K562 (cell line): ENCODE results near the gene SCIN. TPM values are rescaled to one million over a fixed set of nuclear protein-coding genes. Genes with fewer than 3 reads are reported as not detected.

Experiments used
- ATAC-seq: fragments of 200-7000 bp; cut with Tn5 transposase; 3 replicates; pipeline ENCODE4 v1.9.1; 2020; ENCODE audit warnings: moderate library complexity
- BruUV-seq: library from RNA; stranded (reverse); fragments of 400-500 nt; replicated peaks from 2 replicates; lab custom pipeline; 2021; lab: Mats Ljungman, UMichigan
- CTCF ChIA-PET: fragments of 300-600 bp; formaldehyde crosslinking; extraction: SDS; loops from one replicate; lab custom pipeline; 2021; ENCODE audit warnings: low intra/inter-chr PET ratio; lab: Yijun Ruan, JAX
- POLR2A ChIA-PET: fragments of 300-600, 350-650 bp; sonication (Branson Sonifier 250); formaldehyde crosslinking; extraction: SDS; loops from one replicate; lab custom pipeline; 2021; ENCODE audit warnings: antibody characterized with exemption, inconsistent platforms; lab: Yijun Ruan, JAX
- DNase-seq, 4 experiments: peaks; one replicate each; pipeline versions ENCODE4 v3.0.0 to v3.0.0-alpha.2; 2011 to 2018; ENCODE audit warnings: low spot score in 3 of 4, mixed read lengths in 3 of 4; ENCODE audit errors: extremely low read depth in 1 of 4
- FAIRE-seq: peaks from 2 replicates; lab custom pipeline; 2011; peaks lifted over from hg19 to GRCh38; lab: Jason Lieb, UNC
- H2AFZ ChIP-seq: 2 replicates; pipeline ENCODE4 v1.6.0; 2011; ENCODE audit warnings: low read depth, low read length, control low read depth, inconsistent platforms
- H3K27ac ChIP-seq: fragments of 200-600 bp; 3 replicates; pipeline ENCODE4 v1.8.0; 2011; ENCODE audit warnings: low read depth, mild to moderate bottlenecking, control low read depth, inconsistent platforms, low read length, moderate library complexity, mixed read lengths; ENCODE audit errors: extremely low read depth
- H3K27me3 ChIP-seq, 2 experiments: fragments of 300-600 bp in 1 of 2; 2 replicates in 1 of 2; 3 replicates in 1 of 2; pipeline versions ENCODE4 v1.6.0 to v1.8.0; 2011; ENCODE audit warnings: inconsistent platforms in 2 of 2, low read length in 2 of 2, mild to moderate bottlenecking in 1 of 2, mixed read lengths in 1 of 2, moderate library complexity in 1 of 2; ENCODE audit not compliant: control insufficient read depth in 2 of 2, insufficient read depth in 2 of 2
- H3K36me3 ChIP-seq: fragments of 300-600 bp; 3 replicates; pipeline ENCODE4 v1.8.0; 2011; ENCODE audit warnings: mild to moderate bottlenecking, low read length, inconsistent platforms; ENCODE audit not compliant: control insufficient read depth, insufficient read depth
- H3K4me1 ChIP-seq, 2 experiments: fragments of 200-600 bp in 1 of 2; replicated peaks in 1 of 2; 2 replicates in 1 of 2; 3 replicates in 1 of 2; pipeline versions ENCODE4 v1.5.1 to v1.8.0; 2011; ENCODE audit warnings: inconsistent platforms in 2 of 2, low read length in 2 of 2, mild to moderate bottlenecking in 1 of 2, mixed read lengths in 1 of 2, moderate library complexity in 1 of 2; ENCODE audit not compliant: control insufficient read depth in 2 of 2, insufficient read depth in 2 of 2
- H3K4me2 ChIP-seq: 2 replicates; pipeline ENCODE4 v1.6.1; 2011; ENCODE audit warnings: low read length, control low read depth, inconsistent platforms, mixed read lengths; ENCODE audit not compliant: insufficient read depth
- H3K4me3 ChIP-seq: fragments of 200-600 bp; sonication (generic), shearing (Covaris generic); 2 replicates; pipeline ENCODE4 v1.5.1; 2016; ENCODE audit warnings: control low read depth, inconsistent platforms
- H3K79me2 ChIP-seq: fragments of 200-600 bp; 3 replicates; pipeline ENCODE4 v1.8.0; 2011; ENCODE audit warnings: low read length, inconsistent platforms; ENCODE audit not compliant: control insufficient read depth, insufficient read depth
- H3K9ac ChIP-seq, 2 experiments: 2 replicates each; pipeline versions ENCODE4 v1.6.0 to v1.6.1; 2011; ENCODE audit warnings: low read depth in 2 of 2, low read length in 2 of 2, control low read depth in 1 of 2, inconsistent platforms in 1 of 2, mild to moderate bottlenecking in 1 of 2, mixed read lengths in 1 of 2; ENCODE audit not compliant: insufficient read depth in 1 of 2
- H3K9me1 ChIP-seq: one replicate; pipeline ENCODE4 v1.6.0; 2011; ENCODE audit warnings: inconsistent platforms, mild to moderate bottlenecking, low read length, moderate library complexity; ENCODE audit not compliant: control insufficient read depth, insufficient read depth
- H3K9me3 ChIP-seq: replicated peaks from 2 replicates; pipeline ENCODE4 v1.5.1; 2011; ENCODE audit warnings: low read depth, low read length, inconsistent platforms; ENCODE audit not compliant: control insufficient read depth, insufficient read depth
- H4K20me1 ChIP-seq: replicated peaks from 2 replicates; pipeline ENCODE4 v1.6.1; 2011; ENCODE audit warnings: low read length, inconsistent platforms, mixed read lengths; ENCODE audit not compliant: control insufficient read depth, insufficient read depth
- CC2D1A ChIP-seq: fragments of 450-650 bp; IDR thresholded peaks from 2 replicates; pipeline ENCODE4 v1.6.1; 2017; ENCODE audit warnings: mild to moderate bottlenecking
- CHD4 ChIP-seq: fragments of 200-600 bp; sonication (generic); IDR thresholded peaks from 3 replicates; pipeline ENCODE4 v1.6.1; 2012; ENCODE audit warnings: low read depth, mild to moderate bottlenecking, mixed read lengths, low read length, inconsistent platforms; ENCODE audit not compliant: insufficient read depth, insufficient replicate concordance, poor library complexity, severe bottlenecking
- FOS ChIP-seq: IDR thresholded peaks from 3 replicates; pipeline ENCODE4 v1.6.1; 2011; ENCODE audit not compliant: insufficient read length; ENCODE audit errors: extremely low read depth
- HNRNPLL ChIP-seq: fragments of 200-400 bp; formaldehyde crosslinking; IDR thresholded peaks from 2 replicates; pipeline ENCODE4 v1.6.1; 2017; ENCODE audit warnings: low read length, low read depth, mild to moderate bottlenecking; ENCODE audit not compliant: poor library complexity, severe bottlenecking
- MIER1 ChIP-seq: fragments of 450-650 bp; IDR thresholded peaks from 2 replicates; pipeline ENCODE4 v1.6.1; 2016; ENCODE audit warnings: antibody characterized with exemption, mild to moderate bottlenecking, low read depth
- MTF1 ChIP-seq: fragments of 250-450 bp; sonication (Bioruptor Pico); IDR thresholded peaks from 2 replicates; pipeline ENCODE4 v1.9.0; 2021; ENCODE audit warnings: moderate library complexity, mild to moderate bottlenecking, inconsistent platforms, borderline replicate concordance
- NEUROD1 ChIP-seq: fragments of 150-350 bp; IDR thresholded peaks from 2 replicates; pipeline ENCODE4 v1.6.1; 2014; ENCODE audit warnings: borderline replicate concordance, low read length, low read depth; ENCODE audit not compliant: partially characterized antibody
- NFIC ChIP-seq: fragments of 450-650 bp; IDR thresholded peaks from 2 replicates; pipeline ENCODE4 v1.6.1; 2017; ENCODE audit warnings: mild to moderate bottlenecking, inconsistent platforms
- TAL1 ChIP-seq: fragments of 450-650 bp; IDR thresholded peaks from 2 replicates; pipeline ENCODE4 v1.6.1; 2016; ENCODE audit warnings: mild to moderate bottlenecking
- WGBS: fragments of 100-300 bp; shearing (Covaris generic); methylation state at CpG from one replicate; pipeline ENCODE4 v1.1.6; 2016; ENCODE audit warnings: low coverage, mixed read lengths; ENCODE audit not compliant: insufficient coverage; ENCODE audit errors: missing lambda C conversion rate; 5-methylcytosine and 5-hydroxymethylcytosine counted together
- in situ Hi-C: fragments of 300-500 bp; cut with MboI; formaldehyde crosslinking; loops from 4 replicates; pipeline ENCODE4 v1.15.0; 2018; ENCODE audit warnings: inconsistent platforms, mixed read lengths
- intact Hi-C: fragments of 100-400 bp; cut with micrococcal nuclease; formaldehyde crosslinking; loops from 2 replicates; pipeline ENCODE4 v1.14.2; 2022
- polyA plus RNA-seq, 8 experiments: library from polyadenylated mRNA; depleted of rRNA in 4 of 8; stranded (reverse) in 5 of 8; unstranded in 3 of 8; fragments of >200 nt; fragmentation: Nextera tagmentation in 2 of 8; fragmentation: Illumina TruSeq in 1 of 8; extraction: Ambion mirVana in 2 of 8; extraction: Trizol in 1 of 8; gene quantifications; 2 replicates each; pipeline versions ENCODE4 v1.2.1 to v1.2.3, GENCODE V29; 2011 to 2014; ENCODE audit warnings: inconsistent platforms in 1 of 8, missing spikeins in 1 of 8
- total RNA-seq, 7 experiments: library from RNA; depleted of rRNA in 6 of 7; stranded (reverse); fragments of >200 nt in 6 of 7; fragmentation: Illumina TruSeq in 2 of 7; extraction: Trizol in 2 of 7; gene quantifications; 2 replicates each; pipeline versions ENCODE4 v1.2.1 to v1.2.3, GENCODE V29; 2011 to 2021; ENCODE audit warnings: low replicate concordance in 1 of 7

SCIN gene
- total and polyA plus RNA-seq, 9 of the 15 experiments (the other 6 are each of a cell fraction or from before 2014, with no cell fraction given), result 0.67 to 18.2 (median 10.6) TPM

DNA sequence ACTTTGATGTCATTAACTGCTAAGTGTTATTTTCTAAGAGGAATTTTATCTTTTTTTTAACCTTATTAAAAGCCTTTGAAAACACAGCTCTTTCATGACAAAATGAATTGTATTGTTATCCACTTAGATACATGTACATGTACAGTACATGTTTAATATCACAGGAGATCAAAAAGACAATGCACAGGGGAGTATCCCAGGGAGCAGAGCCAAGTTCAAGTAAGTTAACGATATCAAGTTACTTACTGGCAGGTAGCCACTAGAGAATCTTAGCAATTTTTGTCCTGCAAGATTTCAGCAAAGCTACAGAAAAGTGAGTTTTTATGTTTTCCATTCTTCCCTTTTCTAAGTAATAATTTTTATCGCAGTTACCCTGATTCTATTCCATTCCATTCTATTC is 83.0 kb downstream of the SCIN start:
- no peaks in the 10 kb centered on the region for H4K20me1 ChIP-seq
- peaks cover 2% of the 10 kb centered on the region; the same call in 1 of the 3 replicates for H3K36me3 ChIP-seq
- H3K27me3 ChIP-seq, result no peaks in the 10 kb centered on the region
- intact Hi-C loops, result no loop called here
- TF ChIP-seq FOS, result no peak
- peak; percentile 39 for TF ChIP-seq NFIC
- no peak overlapping the region for H3K4me2 ChIP-seq
- ChIA-PET POLR2A (interaction anchor here (0.6 to 1.1 kb wide), 3 partner anchors 9 to 363 kb away, joined by 3 read pairs; no protein-coding TSS in a partner anchor), CTCF (no interaction called here)
- ATAC-seq, result no peak
- no peak overlapping the region for H2AFZ ChIP-seq
- H3K4me1 ChIP-seq, result no peaks in the 10 kb centered on the region; a peak in 1 of 5 replicates
- in situ Hi-C loops, result no loop called here
- no TSS peak for BruUV-seq
- no peak for FAIRE-seq
- H3K9ac ChIP-seq, result no peak overlapping the region
- DNase-seq, result no peak
- no peaks in the 10 kb centered on the region for H3K9me1 ChIP-seq
- no peaks in the 10 kb centered on the region for H3K79me2 ChIP-seq
- WGBS, result 22% methylated on average over 2 of the region's 2 CpGs
- no peaks in the 10 kb centered on the region for H3K9me3 ChIP-seq
- H3K4me3 ChIP-seq, result no peak overlapping the region
- no peak overlapping the region for H3K27ac ChIP-seq

DNA sequence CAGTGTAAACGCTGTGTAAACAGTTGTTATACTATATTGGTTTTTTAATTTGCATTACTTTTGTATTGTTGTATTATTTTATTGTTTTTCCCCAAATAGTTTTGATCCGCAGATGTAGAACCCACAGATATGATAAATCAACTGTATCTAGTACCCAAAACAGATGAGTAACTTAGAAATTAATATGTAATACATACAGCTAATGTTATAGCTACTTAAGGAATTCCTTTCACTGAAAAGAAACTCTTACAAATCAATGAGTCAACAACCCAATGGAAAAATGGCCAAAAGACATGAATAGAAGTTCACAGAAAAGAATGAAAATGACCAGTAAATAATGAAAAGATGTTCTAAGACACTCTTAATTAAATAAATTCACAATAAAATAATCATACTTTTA is 84.6 kb downstream of the SCIN start:
- H3K27me3 ChIP-seq, result no peaks in the 10 kb centered on the region
- H3K9me3 ChIP-seq, result no peaks in the 10 kb centered on the region
- 61% methylated on average over 2 of the region's 2 CpGs for WGBS
- H2AFZ ChIP-seq, result no peak overlapping the region
- no peak overlapping the region for H3K9ac ChIP-seq
- BruUV-seq, result no TSS peak
- no peak overlapping the region for H3K27ac ChIP-seq
- H3K4me3 ChIP-seq, result no peak overlapping the region
- ATAC-seq (no peak), DNase-seq (no peak), FAIRE-seq (no peak)
- no peaks in the 10 kb centered on the region for H3K4me1 ChIP-seq
- in situ Hi-C loops (no loop called here), intact Hi-C loops (no loop called here)
- H3K4me2 ChIP-seq, result no peak overlapping the region
- no peaks in the 10 kb centered on the region for H3K79me2 ChIP-seq
- H4K20me1 ChIP-seq, result no peaks in the 10 kb centered on the region
- H3K9me1 ChIP-seq, result no peaks in the 10 kb centered on the region
- POLR2A ChIA-PET, result no interaction called here
- CTCF ChIA-PET, result no interaction called here
- H3K36me3 ChIP-seq, result peaks cover 2% of the 10 kb centered on the region; the same call in 1 of the 3 replicates
- TF ChIP-seq CHD4 (no peak), MIER1 (no peak), TAL1 (no peak), NEUROD1 (no peak), FOS (no peak), MTF1 (CRISPR knock-in tag) (no peak), HNRNPLL (no peak), CC2D1A (no peak)
